GM19035 (cell line): ENCODE data around the gene TBC1D2B.

Experiments
- ATAC-seq: cut with Tn5 transposase; IDR thresholded peaks from one replicate; pipeline ENCODE4 v1.9.1; 2021; ENCODE audit not compliant: unreplicated experiment

Gene TBC1D2B

DNA sequence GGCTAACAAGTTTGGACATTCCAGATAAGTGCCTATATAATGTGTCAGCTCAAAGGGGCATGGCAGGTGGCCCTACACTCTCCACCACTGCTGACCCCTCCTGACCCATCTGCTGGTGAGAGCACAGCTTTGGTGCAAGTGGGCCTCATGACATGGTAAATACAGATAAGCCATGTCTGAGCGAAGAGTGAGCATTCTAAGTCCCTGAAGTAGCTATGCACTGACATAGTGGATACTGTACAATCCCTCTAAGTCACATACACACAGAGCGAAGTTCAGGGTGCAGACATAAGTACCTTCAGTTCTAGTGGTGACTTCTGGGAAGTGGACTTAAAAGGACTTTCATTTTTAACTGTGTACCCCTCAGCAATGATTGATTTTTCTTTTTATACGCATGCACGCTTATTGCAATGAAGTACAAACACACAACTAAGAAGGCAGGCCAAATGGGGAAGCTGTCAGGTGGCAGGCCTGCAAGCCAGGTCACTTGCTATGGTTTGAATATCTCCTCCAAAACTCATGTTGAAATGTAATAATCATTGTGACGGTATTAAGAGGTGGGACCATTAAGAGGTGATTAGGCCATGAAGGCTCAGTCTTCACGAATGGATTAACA is 41.5 kb downstream of the TBC1D2B start:
- no peak for ATAC-seq

DNA sequence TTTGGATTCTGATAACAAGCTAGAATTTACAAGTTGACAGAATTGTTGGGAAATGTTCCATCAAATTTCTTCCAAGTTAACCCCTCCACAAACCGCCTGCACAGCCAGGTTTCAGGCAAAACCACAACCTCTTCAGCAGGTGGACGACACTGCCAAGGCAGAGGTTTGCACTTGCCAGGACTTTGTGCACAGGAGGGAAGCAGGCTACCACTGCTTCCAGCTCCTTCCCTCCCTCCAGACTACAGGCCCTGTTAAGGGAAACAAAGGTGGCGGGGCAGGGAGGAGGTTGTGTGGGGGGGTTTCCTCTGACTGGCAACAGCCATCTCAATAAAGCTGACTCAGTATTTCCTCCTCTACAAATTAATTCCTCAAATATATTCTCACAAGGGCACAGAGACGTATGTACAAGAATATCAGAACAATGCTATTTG is 42.2 kb downstream of the TBC1D2B start:
- no peak for ATAC-seq

DNA sequence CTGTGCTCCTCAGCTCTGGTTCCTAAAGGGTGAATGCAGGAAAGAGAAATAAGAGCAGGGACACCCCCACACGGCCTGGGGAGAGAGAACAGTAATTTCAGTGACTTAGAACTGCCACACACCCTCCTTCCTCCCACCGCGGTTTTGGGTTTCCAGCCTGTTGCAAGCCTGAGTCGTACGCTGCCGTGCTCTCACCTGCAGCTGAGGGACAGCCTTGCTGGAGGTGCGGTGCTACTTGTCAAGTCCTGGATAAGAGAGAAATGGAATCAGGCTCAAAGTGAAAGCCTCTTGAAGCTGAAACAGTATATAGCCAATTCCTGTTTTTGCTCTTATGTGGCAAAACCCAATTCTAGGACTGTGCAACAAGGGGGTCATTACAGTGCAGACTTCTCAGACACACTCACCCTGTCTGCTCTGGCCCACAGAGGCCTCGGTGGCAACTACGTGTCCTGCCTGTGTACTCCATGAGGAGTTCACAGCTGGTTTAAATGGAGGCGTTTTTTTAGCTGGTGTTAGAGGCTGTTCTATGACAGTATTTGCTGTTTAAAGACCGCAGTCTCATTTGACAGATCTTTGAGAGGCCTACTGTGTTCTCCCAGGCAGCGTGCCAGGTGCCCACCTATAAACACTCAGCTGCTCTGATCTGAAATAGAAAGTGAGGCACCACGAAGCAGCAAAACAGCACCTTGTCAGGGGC is 42.9 kb downstream of the TBC1D2B start:
- ATAC-seq: peak; percentile 82

DNA sequence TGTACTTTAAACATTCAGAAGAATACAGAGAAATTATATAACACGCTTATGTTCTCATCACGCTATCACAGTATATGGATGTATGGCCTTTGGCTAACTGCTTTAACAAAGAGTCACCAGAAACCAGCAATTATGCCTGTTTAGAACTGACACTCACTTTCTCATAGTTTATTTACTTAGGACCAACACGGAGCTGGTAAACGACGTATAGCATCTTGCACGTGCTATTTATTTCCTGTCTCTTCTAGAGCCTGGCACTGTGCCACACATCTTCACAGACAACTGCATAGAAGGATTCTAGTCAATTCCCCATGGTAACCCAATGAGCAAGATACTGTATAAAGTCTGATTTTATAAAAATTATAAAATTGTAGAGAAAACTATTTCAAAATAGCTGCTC is 43.6 kb downstream of the TBC1D2B start:
- no peak for ATAC-seq

DNA sequence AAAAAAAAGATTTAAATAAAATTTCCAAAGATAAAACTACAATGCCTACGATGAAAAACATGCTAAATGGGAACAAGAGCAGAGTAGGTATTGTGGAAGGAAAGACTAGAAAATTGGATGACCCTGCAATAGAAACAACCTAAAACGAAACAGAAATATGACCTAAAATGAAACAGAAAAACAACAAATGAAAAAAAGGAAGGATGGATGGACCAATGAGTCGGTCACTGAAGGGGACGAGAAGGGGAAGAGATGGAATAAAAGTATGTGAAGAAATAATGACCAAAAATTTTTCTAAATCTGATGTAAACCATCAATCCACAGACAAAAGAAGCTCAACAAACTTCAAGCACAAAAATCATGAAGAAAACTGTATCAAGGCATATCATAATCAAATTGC is 44.8 kb downstream of the TBC1D2B start:
- no peak for ATAC-seq

DNA sequence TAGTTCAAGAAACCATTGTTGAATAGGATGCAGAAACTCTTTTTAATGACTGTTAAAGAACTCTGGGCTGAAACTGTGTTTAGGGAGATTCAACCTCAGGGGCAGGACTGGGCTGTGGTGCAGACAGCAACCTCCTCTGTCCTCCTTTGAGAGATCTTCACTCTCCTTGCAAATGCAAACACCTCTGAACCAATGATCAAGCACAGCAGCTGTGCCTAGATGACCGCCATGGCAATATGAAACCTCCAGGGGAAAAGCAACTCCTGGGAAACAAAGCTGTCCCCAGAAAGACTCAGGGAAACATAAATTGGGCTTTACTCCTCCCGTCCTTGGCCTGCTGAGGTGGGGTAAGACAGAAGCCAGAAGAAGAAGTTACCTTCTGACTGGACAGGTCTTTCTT is 52.6 kb downstream of the TBC1D2B start:
- ATAC-seq: no peak

DNA sequence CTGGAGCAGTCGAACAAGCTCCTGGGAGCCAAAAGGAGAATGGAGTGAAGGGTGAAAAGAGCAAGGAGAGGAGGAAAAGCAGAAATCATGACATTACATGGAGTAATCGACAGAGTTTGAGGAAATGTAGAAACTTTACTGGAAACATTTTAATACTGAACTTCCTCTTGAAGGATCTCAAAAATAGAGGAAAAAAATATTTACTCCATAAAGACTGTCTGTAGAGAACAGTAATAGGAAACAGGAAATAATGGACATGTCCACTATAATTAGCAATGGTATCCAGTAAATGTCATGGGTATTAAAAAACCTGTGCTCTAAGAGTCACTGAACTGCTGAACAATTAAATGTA is 53.0 kb downstream of the TBC1D2B start:
- no peak for ATAC-seq

DNA sequence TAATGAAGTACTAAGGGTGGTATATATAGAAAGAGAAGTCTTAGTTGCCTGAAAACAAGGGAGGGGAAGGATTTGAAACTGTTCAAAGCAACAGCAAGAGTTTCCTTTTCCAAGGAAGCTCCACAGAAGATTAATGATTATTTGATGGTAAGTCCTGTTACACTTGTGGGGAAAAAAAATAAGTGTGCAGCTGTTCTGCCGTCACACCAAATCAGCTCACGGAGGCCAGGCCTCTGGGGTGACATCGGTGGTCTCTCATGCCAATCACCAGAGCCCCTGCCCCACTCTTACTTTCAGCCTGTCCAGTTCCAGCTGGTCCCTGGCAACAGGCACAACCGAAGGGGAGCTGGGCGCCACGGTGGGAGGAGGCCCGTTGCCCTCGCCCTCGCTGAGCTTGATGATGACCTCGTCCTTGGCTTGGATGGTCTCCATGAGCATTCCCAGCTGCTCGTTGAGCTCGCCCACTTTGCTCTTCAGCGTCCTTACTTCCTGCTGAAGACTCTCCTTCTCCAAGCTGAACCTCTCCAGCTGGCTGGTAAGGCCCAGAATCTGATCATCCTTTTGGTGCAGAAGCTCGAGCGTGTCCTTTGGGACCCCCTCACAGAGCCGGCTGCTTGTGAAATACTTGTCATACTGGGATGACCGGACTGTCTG is 53.5 kb downstream of the TBC1D2B start:
- no peak for ATAC-seq

DNA sequence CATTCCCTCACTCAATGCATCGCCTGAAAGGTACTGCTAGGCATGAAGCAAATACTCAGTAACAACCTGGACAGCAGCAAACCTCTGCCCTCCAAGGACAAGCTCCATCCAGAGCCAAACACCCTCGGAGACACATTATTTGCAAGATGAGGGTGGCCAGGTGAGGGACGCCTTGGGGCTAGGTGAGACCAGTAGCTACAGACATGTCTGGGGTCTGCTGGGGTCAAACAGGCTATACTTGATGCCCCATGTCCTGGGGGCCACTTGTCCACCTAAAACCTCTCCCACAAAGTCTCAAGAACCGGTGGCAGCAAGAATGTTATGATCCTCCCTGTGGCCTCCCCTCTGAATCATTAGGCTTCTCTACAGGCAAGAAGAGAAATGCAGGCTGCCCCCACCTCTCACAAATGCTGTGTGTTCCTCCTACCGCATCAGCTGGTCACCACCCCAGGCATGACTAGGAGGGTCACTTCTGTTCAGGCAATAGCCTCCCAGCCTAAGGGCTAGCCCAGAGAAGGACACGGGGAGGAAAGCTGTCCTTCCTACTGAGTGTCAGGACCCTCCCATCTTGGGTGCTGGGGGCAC is 54.3 kb downstream of the TBC1D2B start:
- no peak for ATAC-seq

DNA sequence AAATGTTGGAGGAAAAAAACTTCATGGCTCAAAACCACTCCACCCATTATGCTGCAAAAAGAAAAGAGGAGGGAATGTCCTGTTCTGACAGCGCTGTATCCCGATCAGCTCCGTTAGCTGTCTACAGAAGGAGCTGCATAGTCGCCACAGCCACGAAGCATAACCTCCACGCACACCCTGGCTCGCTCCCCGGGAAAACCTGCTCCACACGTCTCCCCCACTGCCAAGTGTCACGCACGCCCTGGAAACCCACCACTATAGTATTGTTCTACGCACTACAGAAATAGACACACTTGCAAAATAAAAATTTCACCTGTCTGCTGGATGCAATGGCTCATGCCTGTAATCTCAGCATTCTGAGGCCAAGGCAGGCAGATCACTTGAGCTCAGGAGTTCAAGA is 55.8 kb downstream of the TBC1D2B start:
- ATAC-seq: no peak

DNA sequence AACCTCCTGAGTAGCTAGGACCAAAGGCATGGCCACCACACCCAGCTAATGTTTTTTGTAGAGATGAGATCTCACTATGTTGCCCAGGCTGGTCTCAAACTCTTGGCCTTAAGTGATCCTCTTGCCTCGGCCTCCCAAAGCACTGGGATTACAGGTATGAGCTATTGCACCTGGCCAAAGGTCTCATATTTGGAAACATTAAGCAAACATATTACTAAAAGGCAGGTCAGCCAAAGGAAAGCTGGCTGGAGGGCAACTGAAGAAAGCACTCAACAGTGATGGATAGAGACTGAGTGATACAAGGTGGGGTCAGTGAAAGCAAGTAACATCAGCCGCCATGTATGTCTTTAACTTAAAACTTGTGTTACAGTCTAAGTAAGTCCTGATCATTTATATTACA is 57.5 kb downstream of the TBC1D2B start:
- ATAC-seq: no peak

DNA sequence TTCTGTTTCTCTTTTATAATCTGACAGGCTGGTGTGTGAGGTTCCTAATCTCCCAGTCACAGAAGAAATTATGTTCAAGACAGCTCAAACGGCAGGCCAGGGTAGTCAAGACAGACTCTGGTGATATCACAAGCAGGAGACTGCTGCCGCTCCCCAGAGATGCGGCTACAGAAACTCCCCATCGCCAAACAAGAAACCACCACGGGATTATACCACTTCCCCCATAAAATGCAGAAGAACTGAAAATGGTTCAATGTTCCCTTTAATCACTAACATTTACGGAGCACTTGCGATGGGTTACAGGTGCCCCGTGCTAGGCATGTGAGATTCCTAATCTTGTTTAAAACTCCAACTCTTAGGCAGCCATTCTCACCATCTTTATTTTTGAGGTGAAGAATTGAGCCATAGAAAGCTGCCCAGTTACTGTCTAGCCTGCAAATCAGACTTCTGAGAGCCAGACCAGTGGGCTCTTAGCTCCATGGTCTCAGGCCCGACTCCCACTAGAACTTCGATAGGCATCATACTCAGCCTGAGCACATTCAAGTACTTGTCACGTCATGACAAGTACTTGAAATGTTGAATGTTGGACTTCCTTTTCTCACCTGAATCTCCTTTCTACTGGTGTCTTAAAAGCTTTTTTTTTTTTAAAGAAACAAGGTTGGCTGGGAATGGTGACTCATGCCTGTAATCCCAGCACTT is 58.4 kb downstream of the TBC1D2B start:
- ATAC-seq: no peak

DNA sequence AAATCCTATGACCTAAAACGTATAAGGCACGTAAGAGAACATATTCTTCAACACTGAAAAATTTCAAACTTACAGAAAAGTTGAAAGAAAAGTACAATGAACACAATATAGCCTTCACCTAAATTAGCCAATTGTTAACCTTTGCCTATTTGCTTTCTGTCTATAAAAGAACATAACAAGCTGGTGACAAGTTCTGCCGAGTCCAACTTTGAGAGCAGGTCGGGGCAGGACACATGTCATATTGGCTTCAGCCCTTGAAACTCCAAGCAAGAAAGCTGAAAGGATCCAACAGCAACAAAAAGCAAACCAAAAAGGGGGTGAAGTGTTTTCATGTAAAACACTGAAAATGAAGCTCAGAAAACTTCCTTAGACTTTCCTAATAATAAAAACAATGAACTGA is 59.1 kb downstream of the TBC1D2B start:
- ATAC-seq: no peak

DNA sequence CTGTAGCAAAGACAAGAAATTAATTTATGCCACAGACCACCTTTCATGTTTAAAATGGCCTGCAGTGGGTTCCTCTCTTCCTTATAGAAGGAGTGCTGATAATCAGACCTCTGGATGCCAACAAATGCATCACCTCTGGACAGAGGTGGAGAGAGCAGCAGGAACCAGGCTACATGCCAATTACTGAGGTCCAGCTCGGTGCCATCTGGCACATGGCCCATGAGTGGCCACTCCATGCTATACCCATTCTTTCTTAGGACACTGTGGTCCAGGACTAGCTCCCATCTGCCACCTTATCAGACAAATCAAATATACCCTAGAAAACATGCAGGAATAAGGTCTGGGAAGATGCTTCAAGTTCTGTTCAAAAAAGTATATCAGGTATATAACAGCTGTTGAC is 60.7 kb downstream of the TBC1D2B start:
- no peak for ATAC-seq

DNA sequence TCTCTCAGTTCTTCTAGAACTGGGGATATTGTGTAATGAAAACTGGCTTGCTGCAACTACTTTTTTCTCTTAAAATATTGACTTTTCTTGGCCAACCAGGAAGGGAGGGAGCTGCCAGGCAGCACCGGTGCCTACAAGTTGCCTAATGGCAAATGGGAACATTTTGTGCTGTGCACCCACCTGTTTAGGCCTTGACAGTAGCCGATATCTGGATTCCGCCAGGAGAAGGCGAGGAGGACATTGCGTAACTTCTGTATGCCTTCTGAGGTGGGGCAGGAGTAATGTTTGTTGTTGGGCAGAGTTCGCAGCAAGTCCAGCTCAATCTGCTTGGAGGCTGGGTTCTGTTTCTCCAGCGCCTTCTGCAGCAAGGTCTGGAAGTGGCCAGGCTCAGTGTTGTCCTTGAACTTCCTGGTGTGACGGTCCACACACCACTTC is 64.9 kb downstream of the TBC1D2B start:
- no peak for ATAC-seq

DNA sequence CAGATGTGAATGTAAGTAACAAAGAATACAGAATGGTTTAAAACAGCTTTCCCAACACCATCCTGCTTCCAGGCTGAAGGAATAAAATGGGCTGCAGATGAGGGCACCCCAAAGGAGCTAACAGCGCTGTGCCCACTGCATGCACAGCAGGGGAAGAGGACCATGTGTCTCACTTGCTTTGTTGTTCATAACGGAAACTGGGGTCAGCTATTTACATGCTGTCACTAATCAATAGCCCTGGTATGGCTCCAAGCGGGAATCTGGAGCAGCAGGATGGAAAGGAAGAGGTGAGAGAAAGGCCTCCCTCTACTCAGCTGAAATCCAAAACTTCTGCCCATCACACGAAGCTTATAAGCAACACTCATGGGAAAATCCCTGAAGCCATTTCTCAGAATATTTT is 67.4 kb downstream of the TBC1D2B start:
- no peak for ATAC-seq

DNA sequence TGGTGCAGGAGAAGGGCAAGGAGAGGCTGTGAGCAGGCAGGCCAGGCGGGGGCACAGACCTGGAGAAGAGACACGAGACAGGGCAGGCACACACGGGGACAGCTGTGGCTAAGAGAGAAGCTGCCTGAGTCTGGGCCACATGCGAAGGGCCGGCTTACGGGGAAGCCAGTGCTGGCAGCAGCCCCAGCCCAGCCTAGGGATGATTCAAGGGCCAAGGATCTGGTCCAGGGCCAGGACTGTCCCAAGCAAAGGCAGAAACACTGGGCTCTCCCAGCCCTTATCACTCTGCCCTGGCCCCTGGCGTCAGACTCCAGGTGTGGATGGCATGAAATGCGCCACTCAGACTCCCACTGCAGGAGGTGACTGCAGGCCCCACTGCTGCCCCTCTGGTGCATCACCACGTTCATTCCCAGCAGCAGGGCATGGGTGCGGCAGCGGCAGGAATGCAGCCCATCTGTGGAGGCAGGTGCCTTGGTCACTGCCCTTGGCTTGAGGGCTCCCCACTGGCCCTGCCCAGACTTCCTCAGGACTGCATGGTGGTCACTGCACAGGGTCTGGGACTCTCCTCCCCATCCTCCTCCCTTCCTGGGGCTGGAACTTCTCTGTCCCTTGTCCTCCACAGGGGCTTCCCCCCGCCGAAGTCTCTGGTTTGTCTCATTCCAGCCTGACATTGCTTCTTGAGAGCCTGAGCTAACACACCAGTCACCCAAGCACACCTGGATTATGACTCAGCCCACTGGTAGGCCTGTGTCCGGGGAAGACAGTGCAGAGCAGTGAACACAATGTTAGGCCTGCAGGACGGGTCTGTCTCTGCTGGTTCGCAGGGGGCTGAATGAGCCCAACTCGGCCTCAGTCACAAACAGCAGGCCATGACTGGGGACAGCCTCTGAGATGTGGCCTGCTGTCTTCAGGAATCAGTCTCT is 69.3 kb downstream of the TBC1D2B start:
- no peak for ATAC-seq

DNA sequence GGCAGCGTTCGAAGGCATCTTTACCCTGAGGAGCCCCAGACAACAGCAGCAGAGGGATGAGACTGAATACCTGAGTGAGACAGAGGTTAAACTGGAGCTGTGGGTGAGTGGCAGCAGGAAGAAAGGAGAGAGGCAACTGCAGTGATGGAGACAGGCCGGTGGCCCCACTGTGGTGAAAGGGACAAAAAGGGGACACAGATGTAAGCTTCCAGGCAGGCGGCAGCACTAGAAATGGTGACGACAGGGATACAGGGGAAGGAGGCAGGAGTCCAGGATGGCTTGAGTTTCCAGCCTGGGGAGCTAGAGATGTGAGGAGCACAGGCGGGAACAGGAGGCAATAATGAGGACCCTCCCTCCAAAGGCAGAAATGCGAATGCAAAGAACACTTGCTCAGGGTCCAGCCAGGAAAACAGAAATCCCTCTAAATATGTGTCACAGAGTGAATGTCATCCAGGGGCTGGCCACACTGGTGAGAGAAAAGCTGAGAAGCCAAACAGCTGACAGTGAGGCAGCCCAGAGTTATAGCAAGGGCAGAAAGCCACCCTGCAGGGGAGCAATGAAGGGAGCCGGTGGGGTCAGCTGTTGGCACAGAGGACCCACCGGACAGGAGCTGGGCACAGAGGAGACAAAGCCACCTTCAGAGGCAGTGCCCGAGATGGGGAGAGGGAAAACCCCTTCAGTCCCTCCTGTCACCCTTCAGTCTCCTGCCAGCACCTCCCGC is 70.1 kb downstream of the TBC1D2B start:
- no peak for ATAC-seq

DNA sequence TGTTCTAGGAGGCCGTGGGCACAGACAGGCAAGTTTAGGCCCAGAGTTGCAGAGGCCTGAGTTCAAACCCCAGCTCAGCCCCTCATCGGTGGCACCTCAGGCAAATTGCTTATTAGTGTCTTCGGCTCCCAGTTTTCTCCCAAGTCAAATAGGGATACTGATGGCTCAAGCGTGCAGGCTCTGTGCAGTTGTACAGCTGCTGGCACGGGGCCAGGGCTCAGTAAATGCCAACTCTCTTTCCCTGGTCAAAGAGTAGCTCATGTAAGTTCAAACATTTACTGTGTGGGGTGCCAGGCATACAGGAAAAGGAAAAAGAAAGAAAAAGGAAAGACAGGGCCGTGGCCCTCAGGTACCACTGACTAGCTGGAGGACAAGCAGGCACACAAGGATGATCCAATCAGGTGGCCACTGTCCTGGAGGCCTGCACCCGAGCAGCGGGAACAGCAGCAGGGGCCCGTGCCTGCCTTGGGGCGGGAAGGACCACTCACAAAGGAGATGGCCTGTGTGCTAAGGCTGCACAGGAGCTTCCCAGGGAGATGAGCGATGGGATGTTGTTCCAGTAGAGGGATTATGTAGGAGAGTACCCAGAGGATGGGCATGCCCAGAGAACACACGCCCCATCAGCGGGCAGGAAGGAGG is 70.8 kb downstream of the TBC1D2B start:
- ATAC-seq: no peak
